Measurements from ENCODE around the gene PDCD11.

DNA sequence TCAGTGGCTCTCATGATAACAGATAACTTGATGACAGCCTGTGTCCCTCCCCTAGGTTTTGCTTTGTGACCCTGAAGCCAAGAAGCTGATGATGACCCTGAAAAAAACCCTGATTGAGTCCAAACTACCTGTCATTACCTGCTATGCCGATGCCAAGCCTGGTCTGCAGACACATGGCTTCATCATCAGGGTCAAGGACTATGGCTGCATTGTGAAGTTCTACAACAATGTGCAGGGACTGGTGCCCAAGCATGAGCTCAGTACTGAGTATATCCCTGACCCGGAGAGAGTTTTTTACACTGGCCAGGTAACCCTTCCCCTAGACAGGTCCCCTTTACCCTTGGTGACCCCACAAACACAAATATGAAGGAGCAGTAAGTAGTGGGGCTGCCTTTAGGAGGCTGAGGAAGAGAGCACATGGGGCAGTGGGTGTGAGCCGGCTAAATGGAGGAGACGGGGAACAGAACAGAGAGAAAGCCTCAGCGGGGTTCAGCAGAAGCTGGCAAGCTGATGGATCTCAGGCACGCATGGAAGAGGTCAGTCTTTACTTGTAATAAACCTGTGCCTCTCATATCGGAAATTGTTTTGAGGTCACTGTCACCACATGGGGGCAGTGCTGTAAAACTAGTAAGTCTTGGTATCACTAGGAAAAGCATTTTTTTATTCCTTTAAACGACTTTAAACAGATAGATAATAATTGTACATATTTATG, 20.2 kb downstream of the PDCD11 start:
- TF ChIP-seq, protein P1, sequence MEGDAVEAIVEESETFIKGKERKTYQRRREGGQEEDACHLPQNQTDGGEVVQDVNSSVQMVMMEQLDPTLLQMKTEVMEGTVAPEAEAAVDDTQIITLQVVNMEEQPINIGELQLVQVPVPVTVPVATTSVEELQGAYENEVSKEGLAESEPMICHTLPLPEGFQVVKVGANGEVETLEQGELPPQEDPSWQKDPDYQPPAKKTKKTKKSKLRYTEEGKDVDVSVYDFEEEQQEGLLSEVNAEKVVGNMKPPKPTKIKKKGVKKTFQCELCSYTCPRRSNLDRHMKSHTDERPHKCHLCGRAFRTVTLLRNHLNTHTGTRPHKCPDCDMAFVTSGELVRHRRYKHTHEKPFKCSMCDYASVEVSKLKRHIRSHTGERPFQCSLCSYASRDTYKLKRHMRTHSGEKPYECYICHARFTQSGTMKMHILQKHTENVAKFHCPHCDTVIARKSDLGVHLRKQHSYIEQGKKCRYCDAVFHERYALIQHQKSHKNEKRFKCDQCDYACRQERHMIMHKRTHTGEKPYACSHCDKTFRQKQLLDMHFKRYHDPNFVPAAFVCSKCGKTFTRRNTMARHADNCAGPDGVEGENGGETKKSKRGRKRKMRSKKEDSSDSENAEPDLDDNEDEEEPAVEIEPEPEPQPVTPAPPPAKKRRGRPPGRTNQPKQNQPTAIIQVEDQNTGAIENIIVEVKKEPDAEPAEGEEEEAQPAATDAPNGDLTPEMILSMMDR (IDR thresholded peaks at IDR 0.05): no peak
- TF ChIP-seq, protein P2, sequence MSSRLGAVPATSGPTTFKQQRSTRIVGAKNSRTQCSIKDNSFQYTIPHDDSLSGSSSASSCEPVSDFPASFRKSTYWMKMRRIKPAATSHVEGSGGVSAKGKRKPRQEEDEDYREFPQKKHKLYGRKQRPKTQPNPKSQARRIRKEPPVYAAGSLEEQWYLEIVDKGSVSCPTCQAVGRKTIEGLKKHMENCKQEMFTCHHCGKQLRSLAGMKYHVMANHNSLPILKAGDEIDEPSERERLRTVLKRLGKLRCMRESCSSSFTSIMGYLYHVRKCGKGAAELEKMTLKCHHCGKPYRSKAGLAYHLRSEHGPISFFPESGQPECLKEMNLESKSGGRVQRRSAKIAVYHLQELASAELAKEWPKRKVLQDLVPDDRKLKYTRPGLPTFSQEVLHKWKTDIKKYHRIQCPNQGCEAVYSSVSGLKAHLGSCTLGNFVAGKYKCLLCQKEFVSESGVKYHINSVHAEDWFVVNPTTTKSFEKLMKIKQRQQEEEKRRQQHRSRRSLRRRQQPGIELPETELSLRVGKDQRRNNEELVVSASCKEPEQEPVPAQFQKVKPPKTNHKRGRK (CRISPR knock-in tag; IDR thresholded peaks at IDR 0.05; ENCODE audit: borderline replicate concordance): no peak
- TF ChIP-seq HMGXB4 (CRISPR knock-in tag; IDR thresholded peaks at IDR 0.05) (no peak), JUN (CRISPR knock-in tag; IDR thresholded peaks at IDR 0.05) (no peak), ZNF671 (CRISPR knock-in tag; IDR thresholded peaks at IDR 0.05) (no peak), FOXK1 (CRISPR knock-in tag; IDR thresholded peaks at IDR 0.05) (no peak), TEAD4 (CRISPR knock-in tag; IDR thresholded peaks at IDR 0.05) (no peak), NR2C2 (CRISPR knock-in tag; IDR thresholded peaks at IDR 0.05) (no peak), KAT7 (CRISPR knock-in tag; IDR thresholded peaks at IDR 0.05; ENCODE audit: borderline replicate concordance) (no peak)
- TF ChIP-seq, protein P3, sequence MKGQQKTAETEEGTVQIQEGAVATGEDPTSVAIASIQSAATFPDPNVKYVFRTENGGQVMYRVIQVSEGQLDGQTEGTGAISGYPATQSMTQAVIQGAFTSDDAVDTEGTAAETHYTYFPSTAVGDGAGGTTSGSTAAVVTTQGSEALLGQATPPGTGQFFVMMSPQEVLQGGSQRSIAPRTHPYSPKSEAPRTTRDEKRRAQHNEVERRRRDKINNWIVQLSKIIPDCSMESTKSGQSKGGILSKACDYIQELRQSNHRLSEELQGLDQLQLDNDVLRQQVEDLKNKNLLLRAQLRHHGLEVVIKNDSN (CRISPR knock-in tag; IDR thresholded peaks at IDR 0.05): no peak
- TF ChIP-seq, protein P4, sequence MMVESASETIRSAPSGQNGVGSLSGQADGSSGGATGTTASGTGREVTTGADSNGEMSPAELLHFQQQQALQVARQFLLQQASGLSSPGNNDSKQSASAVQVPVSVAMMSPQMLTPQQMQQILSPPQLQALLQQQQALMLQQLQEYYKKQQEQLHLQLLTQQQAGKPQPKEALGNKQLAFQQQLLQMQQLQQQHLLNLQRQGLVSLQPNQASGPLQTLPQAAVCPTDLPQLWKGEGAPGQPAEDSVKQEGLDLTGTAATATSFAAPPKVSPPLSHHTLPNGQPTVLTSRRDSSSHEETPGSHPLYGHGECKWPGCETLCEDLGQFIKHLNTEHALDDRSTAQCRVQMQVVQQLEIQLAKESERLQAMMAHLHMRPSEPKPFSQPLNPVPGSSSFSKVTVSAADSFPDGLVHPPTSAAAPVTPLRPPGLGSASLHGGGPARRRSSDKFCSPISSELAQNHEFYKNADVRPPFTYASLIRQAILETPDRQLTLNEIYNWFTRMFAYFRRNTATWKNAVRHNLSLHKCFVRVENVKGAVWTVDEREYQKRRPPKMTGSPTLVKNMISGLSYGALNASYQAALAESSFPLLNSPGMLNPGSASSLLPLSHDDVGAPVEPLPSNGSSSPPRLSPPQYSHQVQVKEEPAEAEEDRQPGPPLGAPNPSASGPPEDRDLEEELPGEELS (CRISPR knock-in tag; IDR thresholded peaks at IDR 0.05): no peak
